Embryonic facial prominence (tissue), 1 donor: Measurements from ENCODE around the gene GATD1.

ENCODE experiments used
- DNase-seq: peaks from one replicate; pipeline ENCODE4 v3.0.0-alpha.2; 2016; ENCODE audit errors: extremely low spot score

The GATD1 gene

DNA sequence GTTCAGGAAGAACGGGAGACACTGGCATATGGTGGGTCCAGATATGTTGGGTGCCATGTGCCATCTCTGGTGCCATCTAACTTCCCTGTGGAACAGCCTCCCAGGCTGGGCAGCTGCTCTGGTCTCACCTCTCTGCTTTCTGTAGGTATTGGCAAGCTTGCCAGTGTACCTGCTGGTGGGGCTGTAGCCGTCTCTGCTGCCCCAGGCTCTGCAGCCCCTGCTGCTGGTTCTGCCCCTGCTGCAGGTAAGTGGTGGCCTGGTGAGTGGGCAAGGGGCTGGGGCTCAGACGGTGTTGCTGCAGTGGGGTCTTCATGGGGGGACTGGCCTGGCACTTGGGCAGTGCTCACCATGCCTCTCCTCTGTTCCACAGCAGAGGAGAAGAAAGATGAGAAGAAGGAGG, 35.1 kb upstream of the GATD1 start:
- no peak for DNase-seq

DNA sequence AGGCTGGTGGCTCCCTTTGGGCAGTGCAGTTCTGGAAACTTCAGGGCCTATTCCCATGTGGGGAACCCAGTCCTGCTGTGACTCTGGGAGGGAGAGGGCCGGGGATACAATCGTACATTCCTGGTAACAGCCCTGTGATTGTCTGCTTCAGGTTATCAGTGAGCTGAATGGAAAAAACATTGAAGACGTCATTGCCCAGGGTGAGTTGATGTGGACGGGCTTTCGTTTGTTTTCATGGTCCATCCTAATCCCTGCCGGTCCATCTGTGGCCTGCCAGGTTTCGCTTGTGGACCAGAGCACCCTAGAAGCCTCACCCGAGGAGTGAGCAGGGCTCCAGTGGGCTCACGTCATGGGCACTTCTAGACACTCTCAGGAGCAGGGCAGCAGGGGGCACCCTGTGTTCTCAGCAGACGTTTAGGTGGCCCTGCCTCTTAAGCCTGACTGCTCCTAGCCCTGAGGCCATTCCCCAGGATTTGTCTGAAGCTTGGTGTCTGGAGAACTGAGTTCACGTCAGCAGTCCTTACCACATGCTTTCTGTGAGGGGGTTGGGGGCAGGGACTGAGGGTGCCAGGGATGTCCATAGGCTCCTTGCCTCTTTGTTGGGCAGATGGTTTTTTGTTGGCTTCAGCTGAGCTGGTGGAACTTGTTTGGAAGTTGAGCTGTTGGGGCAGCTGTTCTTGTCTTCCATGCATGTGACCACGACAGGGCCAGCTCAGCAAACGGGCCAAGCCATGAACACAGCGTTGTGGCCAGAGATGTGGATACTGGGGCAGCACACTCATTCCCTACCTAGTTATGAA, 34.4 kb upstream of the GATD1 start:
- no peak for DNase-seq

- no peak for DNase-seq
Measured at GRCh38 chr11:810040-810567, 32.8 kb upstream of the GATD1 start.

- peak; percentile 91 for DNase-seq
Measured at GRCh38 chr11:809287-810039, 32.2 kb upstream of the GATD1 start, which contains the start of gene RPLP2. RPLP2 (plus strand) TSS chr11:809967; CDS start chr11:810235, 268 bp downstream.

DNA sequence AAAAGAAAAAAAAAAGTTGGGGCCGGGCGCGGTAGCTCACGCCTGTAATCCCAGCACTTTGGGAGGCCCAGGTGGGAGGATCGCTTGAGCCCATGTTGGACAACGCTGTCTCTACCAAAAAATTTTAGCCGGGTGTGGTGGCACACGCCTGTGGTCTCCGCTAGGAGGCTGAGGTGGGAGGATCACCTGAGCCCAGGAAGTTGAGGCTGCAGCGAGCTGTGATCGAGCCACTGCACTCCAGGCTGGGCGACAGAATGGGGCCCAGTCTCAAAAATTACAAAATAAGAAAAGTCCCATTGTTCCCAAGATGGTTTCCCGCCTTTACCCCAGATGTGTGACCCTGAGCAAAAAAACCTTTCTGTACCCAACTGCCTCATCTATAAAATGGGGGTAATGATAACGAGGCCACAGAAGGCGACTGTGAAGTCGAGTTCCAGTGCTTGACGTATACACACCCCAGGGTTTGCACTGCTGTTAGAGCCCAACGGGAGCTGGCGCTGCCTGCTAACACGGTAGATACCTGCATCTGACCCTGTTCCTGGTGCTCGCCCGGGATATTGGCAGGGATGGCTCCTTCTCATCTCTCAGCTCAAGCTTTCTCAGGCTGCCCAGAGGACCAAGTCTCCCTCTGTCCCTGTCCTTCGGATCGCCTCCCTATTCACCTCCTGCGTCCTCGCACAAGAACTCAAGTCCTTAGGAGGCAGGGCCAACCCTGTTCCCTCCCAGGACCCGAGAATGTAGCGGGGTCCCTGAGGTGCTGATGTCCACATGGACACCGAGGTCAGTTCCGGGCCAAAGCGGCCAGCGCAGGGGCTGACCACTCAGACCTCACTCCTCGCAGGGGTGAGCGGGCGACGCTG, 31.4 kb upstream of the GATD1 start:
- no peak for DNase-seq

GRCh38 chr11:804599-804964, 27.3 kb upstream of the GATD1 start:
- no peak for DNase-seq

DNA sequence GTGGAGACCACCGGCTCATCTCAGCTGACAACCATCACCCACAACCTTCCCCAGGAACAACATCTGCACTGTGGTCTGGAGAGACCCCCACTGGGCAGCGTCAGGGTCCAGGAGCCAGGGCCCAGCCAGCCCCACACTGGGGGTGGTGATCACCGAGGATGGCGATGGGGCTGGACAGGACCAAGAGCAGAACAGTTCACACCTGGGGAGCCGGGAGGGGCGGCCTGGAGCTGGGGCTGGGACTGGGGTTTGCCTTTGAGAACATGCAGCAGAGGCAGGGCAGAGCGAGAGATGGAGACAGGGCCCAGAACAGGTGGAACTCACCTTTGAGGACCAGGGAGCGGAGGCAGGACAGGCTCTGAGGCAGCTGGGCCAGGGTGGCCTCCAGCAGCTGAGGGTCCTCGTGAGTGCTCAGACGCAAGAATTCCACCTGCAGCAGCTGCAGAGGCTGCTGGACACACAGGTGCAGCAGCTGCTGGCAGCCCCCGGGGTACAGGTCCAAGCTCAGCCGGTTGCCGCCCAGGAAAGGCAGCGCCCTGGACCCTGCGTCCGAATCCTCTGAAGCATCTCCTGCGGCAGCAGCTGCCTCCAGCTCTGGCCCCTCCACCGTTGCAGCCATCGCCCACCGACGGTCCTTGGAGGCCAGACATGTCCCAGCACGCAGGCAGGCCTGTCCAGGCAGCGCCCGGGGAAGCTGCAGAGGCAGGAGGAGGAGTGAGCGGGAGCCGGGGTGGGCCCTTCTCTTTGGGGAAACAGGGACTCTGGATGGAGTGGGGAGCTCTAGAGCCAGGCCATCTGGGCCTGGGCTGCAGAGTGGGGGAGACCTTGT, 26.7 kb upstream of the GATD1 start:
- DNase-seq: no peak

DNA sequence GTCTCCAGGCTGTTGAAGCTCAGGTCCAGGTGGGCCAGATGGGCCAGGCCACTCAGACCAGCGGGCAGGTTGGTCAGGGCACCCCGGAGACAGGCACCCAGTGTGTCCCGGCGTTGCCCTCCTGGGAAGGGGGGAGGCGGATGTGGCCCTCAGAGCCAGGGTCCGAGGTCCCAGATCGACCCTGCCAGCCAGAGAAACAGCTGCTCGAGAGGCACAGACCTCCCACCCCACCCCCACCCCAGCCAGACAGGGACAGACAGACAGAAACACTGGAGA, 26.1 kb upstream of the GATD1 start:
- DNase-seq: no peak

- DNase-seq: no peak
Measured at GRCh38 chr11:802693-803466, 25.6 kb upstream of the GATD1 start.

- no peak for DNase-seq
Measured at GRCh38 chr11:802018-802617, 24.8 kb upstream of the GATD1 start.

DNA sequence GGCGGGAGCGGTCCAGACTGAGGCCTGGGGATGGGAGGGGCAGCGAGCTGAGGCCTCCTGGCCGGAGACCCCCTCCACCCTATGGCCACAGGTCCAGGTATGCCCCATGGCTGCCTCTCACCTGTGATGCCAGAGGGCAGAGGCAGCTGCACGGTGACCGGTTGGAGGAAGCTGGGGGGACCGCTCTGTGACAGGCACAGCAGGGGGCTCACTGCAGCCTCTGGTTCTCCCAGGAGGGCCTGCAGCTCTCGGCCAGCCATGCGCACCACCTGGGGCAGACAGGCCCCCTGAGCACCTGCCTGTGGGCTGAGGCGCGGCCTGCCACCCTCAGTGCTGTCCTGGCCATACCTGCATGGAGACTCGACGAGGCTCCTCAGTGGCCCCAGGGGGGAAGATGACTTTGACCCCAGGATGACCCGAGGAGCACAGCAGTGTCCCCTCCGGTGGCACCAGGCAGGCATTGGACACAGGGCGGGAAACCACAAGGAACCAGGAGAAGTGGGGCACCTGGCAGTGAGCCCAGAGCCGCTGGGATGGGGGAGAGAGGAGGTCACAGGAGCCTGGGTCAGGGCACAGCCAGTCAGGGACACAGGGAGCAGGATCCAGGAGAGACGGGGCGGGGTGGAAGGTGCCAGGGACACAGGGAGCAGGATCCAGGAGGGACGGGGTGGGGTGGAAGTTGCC, 24.0 kb upstream of the GATD1 start:
- DNase-seq: no peak

DNA sequence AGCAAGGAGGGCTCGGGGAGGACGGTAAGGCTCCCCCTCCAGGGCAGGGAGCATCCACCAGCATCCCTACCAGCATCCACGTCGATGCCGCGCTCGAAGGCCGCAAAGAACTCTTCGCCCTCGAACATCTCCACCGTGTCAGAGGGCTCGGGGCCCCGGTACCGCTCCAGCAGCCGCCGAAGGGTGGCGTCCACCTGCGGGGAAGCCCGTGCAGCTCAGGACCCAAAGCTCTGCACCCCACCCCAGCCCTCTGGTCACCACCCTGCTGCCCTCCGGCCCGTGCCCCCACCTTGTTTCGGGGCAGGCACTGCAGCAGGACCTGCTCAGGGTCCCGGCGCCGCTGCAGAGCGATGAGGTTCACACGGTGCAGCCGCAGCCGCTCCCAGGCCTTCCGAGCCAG, 23.2 kb upstream of the GATD1 start:
- no peak for DNase-seq

DNA sequence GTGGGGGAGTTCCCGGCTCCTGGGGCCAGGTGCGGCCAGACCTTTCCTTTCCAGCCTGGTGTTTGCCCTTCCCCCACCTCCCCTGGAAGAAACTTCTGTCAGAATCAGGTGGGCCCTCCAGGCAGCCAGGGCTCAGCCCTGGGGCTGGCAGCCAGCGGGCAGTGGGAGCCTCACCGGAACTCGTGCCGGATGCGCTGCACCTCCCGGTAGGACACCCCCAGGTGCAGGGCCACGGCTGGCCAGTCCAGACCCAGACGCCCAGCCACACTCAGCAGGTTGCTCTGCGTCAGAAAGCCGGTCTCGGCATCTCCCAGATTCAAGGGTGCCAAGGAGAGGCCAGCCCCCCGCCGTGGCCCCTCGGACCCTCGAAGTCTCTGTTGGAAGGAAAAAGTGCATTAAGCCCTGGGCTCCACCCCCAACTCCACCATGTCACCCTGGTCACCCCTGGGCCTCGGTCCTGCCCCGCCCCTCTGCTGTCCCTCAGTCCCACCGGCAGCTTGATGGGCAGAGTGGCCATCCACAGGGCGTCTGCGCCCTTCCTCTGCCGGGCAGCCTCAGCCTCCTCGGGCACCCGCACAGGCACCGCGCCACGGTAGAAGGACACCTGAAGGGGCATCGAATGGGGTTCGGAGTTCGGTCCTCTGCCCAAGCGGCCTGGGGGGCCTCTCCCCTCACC, 22.5 kb upstream of the GATD1 start:
- DNase-seq: no peak

- DNase-seq: peak; percentile 47
Measured at GRCh38 chr11:798093-798713, 20.9 kb upstream of the GATD1 start, which contains the start of gene SLC25A22. SLC25A22 (minus strand) TSS chr11:798281; CDS start chr11:795006, 3,275 bp downstream.

DNA sequence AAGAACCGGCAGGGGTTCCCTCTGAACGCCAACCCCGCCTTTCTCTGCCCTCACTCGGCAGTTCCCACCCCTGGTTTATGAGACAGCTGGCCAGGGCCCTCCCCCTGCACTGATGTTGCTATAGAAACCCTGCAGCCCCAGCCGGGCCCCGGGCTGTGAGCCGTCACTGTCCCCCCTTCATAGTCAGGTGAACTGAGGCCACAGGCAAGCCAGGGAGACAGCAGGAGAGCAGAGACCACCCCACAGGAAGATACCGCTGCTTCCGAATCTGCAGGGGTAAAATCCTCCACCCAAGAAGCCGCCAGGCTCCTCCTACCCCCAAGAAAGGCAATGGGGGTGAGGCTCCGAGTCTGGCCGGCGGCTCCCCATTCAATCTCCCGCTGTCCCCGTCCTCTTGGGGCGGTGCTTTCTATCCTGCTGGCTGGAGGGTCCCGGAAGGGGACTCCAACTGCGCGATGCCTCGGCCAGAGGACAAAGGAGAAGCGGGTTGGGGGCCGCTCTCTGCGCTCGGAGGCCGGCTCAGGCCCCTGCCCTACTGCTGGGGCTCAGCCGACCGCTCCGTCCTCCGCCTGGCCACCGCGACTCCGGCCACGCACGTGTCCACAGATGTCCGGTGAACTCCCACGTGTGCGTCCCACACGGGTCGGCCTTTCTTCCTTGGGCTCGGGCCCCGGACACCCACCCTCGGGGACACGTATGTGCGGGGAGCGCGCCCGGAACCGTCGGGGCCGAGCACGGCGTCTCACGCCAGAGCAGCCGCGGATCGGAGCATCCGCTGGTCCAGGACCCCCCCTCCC, 20.2 kb upstream of the GATD1 start:
- DNase-seq: peak; percentile 80

- DNase-seq: no peak
Measured at GRCh38 chr11:796565-797295, 19.4 kb upstream of the GATD1 start.
